Measurements from ENCODE around the gene STMN1.

Gene STMN1

DNA sequence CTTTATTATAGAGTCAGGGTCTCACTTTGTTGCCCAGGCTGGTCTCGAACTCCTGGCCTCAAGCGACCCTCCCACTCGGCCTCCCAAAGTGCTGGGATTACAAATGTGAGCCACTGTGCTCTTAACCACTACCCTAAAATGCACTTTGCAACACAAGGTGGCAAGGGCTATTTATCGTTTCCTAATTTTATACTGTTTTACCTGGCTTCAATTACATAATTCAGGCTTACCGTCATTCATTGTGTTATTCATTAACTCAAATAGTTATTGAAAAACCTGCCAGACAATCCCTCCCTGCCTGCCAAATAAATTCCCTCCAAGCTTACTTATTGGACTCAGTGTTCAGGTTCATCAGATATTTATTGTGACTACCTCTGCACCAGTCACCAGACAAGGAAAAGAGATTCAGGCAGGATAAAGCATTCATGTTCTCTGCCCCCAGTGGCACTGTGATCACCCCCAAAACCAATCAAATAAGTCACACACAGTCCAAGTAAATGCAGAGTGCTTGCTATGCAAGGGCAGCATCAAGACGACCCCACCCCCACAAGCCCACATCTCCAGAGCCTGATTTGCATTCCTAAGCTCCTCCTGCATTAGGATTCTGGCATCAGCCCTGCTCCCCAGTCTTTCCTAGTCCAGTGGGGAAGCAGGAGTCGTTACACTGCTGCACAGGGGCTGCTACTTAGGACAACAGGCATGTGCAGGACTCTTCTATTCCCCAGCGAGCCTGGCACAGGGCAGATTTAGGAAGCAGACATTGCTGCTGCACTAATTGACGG, 38.8 kb downstream of the STMN1 start:
- no peak for TF ChIP-seq CTCF (IDR thresholded peaks at IDR 0.05; ENCODE audit: low read depth, low read length)
- DNase-seq (ENCODE audit: low read depth, low spot score) = no peak

GRCh38 chr1:25866288-25866687, 39.9 kb downstream of the STMN1 start:
- in situ Hi-C loops (cut with HindIII; ENCODE audit: low sequenced_read_pairs) = no loop called here
- no peak for DNase-seq (ENCODE audit: low read depth, low spot score)
- H3K4me3 ChIP-seq (ENCODE audit: low read depth, low read length) = no peak overlapping the region
- TF ChIP-seq CTCF (IDR thresholded peaks at IDR 0.05; ENCODE audit: low read depth, low read length) = no peak

More for the DNA sequence above, 38.8 kb downstream of the STMN1 start:
- H3K4me3 ChIP-seq (ENCODE audit: low read depth, low read length) = no peak overlapping the region
- in situ Hi-C loops (cut with HindIII; ENCODE audit: low sequenced_read_pairs) = no loop called here

GRCh38 chr1:25864434-25864833, 41.8 kb downstream of the STMN1 start:
- H3K4me3 ChIP-seq (ENCODE audit: low read depth, low read length) = no peak overlapping the region
- TF ChIP-seq CTCF (IDR thresholded peaks at IDR 0.05; ENCODE audit: low read depth, low read length) = no peak
- DNase-seq (ENCODE audit: low read depth, low spot score) = no peak
- in situ Hi-C loops (cut with HindIII; ENCODE audit: low sequenced_read_pairs) = no loop called here

- no peak for TF ChIP-seq CTCF (IDR thresholded peaks at IDR 0.05; ENCODE audit: low read depth, low read length)
- in situ Hi-C loops (cut with HindIII; ENCODE audit: low sequenced_read_pairs) = no loop called here
- H3K4me3 ChIP-seq (ENCODE audit: low read depth, low read length) = no peak overlapping the region
- DNase-seq (ENCODE audit: low read depth, low spot score) = no peak
Observed at GRCh38 chr1:25863486-25864262, 42.5 kb downstream of the STMN1 start.

DNA sequence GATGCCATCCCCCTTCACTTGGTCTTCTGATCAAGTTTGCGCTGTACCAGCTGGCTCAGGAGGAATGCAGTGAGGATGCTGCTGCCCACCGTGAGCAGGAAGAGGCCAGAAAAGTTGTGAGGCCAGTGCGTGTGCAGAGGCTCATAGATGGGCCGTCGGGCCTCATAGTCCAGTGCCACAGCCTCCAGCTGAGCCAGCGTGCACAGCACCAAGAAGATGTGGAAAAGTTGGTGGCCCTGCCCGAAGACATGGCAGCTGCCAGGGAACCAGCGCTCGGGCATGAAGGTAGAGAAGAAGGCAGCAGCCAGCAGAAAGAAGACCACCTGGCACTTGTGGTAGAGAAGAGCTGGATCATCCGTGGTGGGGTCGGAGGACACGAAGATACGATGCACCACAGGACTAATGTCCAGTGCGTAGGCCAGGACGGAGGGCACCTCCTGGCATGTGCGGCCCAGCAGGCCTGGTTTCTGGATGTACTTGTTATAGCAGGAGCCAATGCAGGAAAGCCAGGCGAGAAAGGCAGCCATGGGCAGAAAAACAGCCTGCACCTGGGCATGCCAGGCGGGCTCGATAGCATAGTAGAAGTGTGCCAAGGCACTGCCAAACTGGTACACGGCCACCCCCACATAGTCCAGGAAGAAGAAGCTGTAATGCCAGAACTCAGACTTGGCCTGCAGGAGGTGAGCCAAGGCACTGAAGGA, 43.3 kb downstream of the STMN1 start:
- H3K4me3 ChIP-seq (ENCODE audit: low read depth, low read length) = no peak overlapping the region
- no peak for TF ChIP-seq CTCF (IDR thresholded peaks at IDR 0.05; ENCODE audit: low read depth, low read length)
- no peak for DNase-seq (ENCODE audit: low read depth, low spot score)
- in situ Hi-C loops (cut with HindIII; ENCODE audit: low sequenced_read_pairs) = no loop called here

Measured in astrocyte of the spinal cord (primary cell).